ENCODE measurements around the gene CAPSL. TPM values are rescaled to one million over a fixed set of nuclear protein-coding genes. Genes with fewer than 3 reads are reported as not detected.
"Not testable (repeated sequence)": the region's sequence is repeated elsewhere in the genome, so short reads cannot be mapped to it uniquely, and the experiment has no call there.

Gene CAPSL
- total and polyA plus RNA-seq, 4 donors = 2.6 to 24.2 (median 6.6) TPM

- Histone ChIP-seq H3K9me3 (ENCODE audit: control insufficient read depth, insufficient read depth, low read length) (peaks cover 2% of the 10 kb centered on the region), H3K4me1 (ENCODE audit: control insufficient read depth, insufficient read depth, low read length) (no peaks in the 10 kb centered on the region), H3K36me3 (ENCODE audit: control insufficient read depth, insufficient read depth, low read length) (no peaks in the 10 kb centered on the region), H3K4me3 (ENCODE audit: low read depth, low read length) (no peak overlapping the region), H3K27me3 (ENCODE audit: control insufficient read depth, insufficient read depth, low read length) (no peaks in the 10 kb centered on the region), H3K27ac (ENCODE audit: low read depth, low read length) (no peak overlapping the region)
- peak in 1 of 6 donors; percentile 45 for DNase-seq (ENCODE audit: low read depth in 4 of 6, low spot score in 6 of 6)
- 91% methylated on average over 6 of the region's 7 CpGs for WGBS (ENCODE audit: insufficient coverage)
Measured at GRCh38 chr5:35898952-35899660, 39.3 kb downstream of the CAPSL start.

- no peak overlapping the region for H3K27ac ChIP-seq (ENCODE audit: low read depth, low read length)
- no peaks in the 10 kb centered on the region for H3K27me3 ChIP-seq (ENCODE audit: control insufficient read depth, insufficient read depth, low read length)
- WGBS (ENCODE audit: insufficient coverage) = no CpG with 5 or more reads among the region's 5 CpGs
Measured at GRCh38 chr5:35894131-35894530, 44.3 kb downstream of the CAPSL start.

GRCh38 chr5:35892799-35893198 lies 45.6 kb downstream of the CAPSL start:
- H3K27ac ChIP-seq (ENCODE audit: low read depth, low read length); H3K9me3 ChIP-seq (ENCODE audit: control insufficient read depth, insufficient read depth, low read length); H3K27me3 ChIP-seq (ENCODE audit: control insufficient read depth, insufficient read depth, low read length); DNase-seq (ENCODE audit: low read depth in 4 of 6, low spot score in 6 of 6); H3K4me3 ChIP-seq (ENCODE audit: low read depth, low read length); H3K36me3 ChIP-seq (ENCODE audit: control insufficient read depth, insufficient read depth, low read length); H3K4me1 ChIP-seq (ENCODE audit: control insufficient read depth, insufficient read depth, low read length): not testable (repeated sequence)
- WGBS (ENCODE audit: insufficient coverage) = 98% methylated on average over 7 of the region's 23 CpGs

More at GRCh38 chr5:35894131-35894530, 44.3 kb downstream of the CAPSL start:
- no peaks in the 10 kb centered on the region for H3K36me3 ChIP-seq (ENCODE audit: control insufficient read depth, insufficient read depth, low read length)
- no peak for DNase-seq (ENCODE audit: low read depth in 4 of 6, low spot score in 6 of 6)
- no peaks in the 10 kb centered on the region for H3K4me1 ChIP-seq (ENCODE audit: control insufficient read depth, insufficient read depth, low read length)
- H3K9me3 ChIP-seq (ENCODE audit: control insufficient read depth, insufficient read depth, low read length) = peaks cover 1% of the 10 kb centered on the region
- H3K4me3 ChIP-seq (ENCODE audit: low read depth, low read length) = no peak overlapping the region

- Histone ChIP-seq H3K4me1 (ENCODE audit: control insufficient read depth, insufficient read depth, low read length) (no peaks in the 10 kb centered on the region), H3K27me3 (ENCODE audit: control insufficient read depth, insufficient read depth, low read length) (no peaks in the 10 kb centered on the region), H3K27ac (ENCODE audit: low read depth, low read length) (no peak overlapping the region), H3K4me3 (ENCODE audit: low read depth, low read length) (no peak overlapping the region), H3K9me3 (ENCODE audit: control insufficient read depth, insufficient read depth, low read length) (peaks cover 1% of the 10 kb centered on the region), H3K36me3 (ENCODE audit: control insufficient read depth, insufficient read depth, low read length) (no peaks in the 10 kb centered on the region)
- DNase-seq (ENCODE audit: low read depth in 4 of 6, low spot score in 6 of 6) = no peak
- whole genome bisulfite sequencing (ENCODE audit: insufficient coverage) = 77% methylated on average over 2 of the region's 5 CpGs
Measured at GRCh38 chr5:35890021-35891020, 48.1 kb downstream of the CAPSL start.

GRCh38 chr5:35887321-35888100 lies 50.9 kb downstream of the CAPSL start:
- H3K4me1 ChIP-seq (ENCODE audit: control insufficient read depth, insufficient read depth, low read length) = no peaks in the 10 kb centered on the region
- WGBS (ENCODE audit: insufficient coverage) = 50% methylated on average over 2 of the region's 5 CpGs
- DNase-seq (ENCODE audit: low read depth in 4 of 6, low spot score in 6 of 6) = no peak

GRCh38 chr5:35886381-35886780 lies 52.0 kb downstream of the CAPSL start:
- H3K36me3 ChIP-seq (ENCODE audit: control insufficient read depth, insufficient read depth, low read length) = no peaks in the 10 kb centered on the region
- no peaks in the 10 kb centered on the region for H3K27me3 ChIP-seq (ENCODE audit: control insufficient read depth, insufficient read depth, low read length)
- H3K4me3 ChIP-seq (ENCODE audit: low read depth, low read length) = no peak overlapping the region
- no peak overlapping the region for H3K27ac ChIP-seq (ENCODE audit: low read depth, low read length)
- H3K4me1 ChIP-seq (ENCODE audit: control insufficient read depth, insufficient read depth, low read length) = no peaks in the 10 kb centered on the region
- no CpG with 5 or more reads among the region's 3 CpGs for WGBS (ENCODE audit: insufficient coverage)
- H3K9me3 ChIP-seq (ENCODE audit: control insufficient read depth, insufficient read depth, low read length) = peaks cover 1% of the 10 kb centered on the region
- no peak for DNase-seq (ENCODE audit: low read depth in 4 of 6, low spot score in 6 of 6)

More at GRCh38 chr5:35887321-35888100, 50.9 kb downstream of the CAPSL start:
- Histone ChIP-seq H3K4me3 (ENCODE audit: low read depth, low read length) (no peak overlapping the region), H3K27me3 (ENCODE audit: control insufficient read depth, insufficient read depth, low read length) (no peaks in the 10 kb centered on the region), H3K27ac (ENCODE audit: low read depth, low read length) (no peak overlapping the region), H3K9me3 (ENCODE audit: control insufficient read depth, insufficient read depth, low read length) (peaks cover 1% of the 10 kb centered on the region), H3K36me3 (ENCODE audit: control insufficient read depth, insufficient read depth, low read length) (no peaks in the 10 kb centered on the region)

GRCh38 chr5:35884773-35885172 lies 53.6 kb downstream of the CAPSL start:
- H3K27me3 ChIP-seq (ENCODE audit: control insufficient read depth, insufficient read depth, low read length) = no peaks in the 10 kb centered on the region
- no peaks in the 10 kb centered on the region for H3K36me3 ChIP-seq (ENCODE audit: control insufficient read depth, insufficient read depth, low read length)
- no peak for DNase-seq (ENCODE audit: low read depth in 4 of 6, low spot score in 6 of 6)
- H3K4me3 ChIP-seq (ENCODE audit: low read depth, low read length) = no peak overlapping the region
- no peaks in the 10 kb centered on the region for H3K4me1 ChIP-seq (ENCODE audit: control insufficient read depth, insufficient read depth, low read length)
- H3K27ac ChIP-seq (ENCODE audit: low read depth, low read length) = no peak overlapping the region
- no peaks in the 10 kb centered on the region for H3K9me3 ChIP-seq (ENCODE audit: control insufficient read depth, insufficient read depth, low read length)

- no peaks in the 10 kb centered on the region for H3K27me3 ChIP-seq (ENCODE audit: control insufficient read depth, insufficient read depth, low read length)
- whole genome bisulfite sequencing (ENCODE audit: insufficient coverage) = no CpG with 5 or more reads among the region's 1 CpG
- no peaks in the 10 kb centered on the region for H3K4me1 ChIP-seq (ENCODE audit: control insufficient read depth, insufficient read depth, low read length)
- H3K9me3 ChIP-seq (ENCODE audit: control insufficient read depth, insufficient read depth, low read length) = no peaks in the 10 kb centered on the region
- H3K4me3 ChIP-seq (ENCODE audit: low read depth, low read length) = no peak overlapping the region
- DNase-seq (ENCODE audit: low read depth in 4 of 6, low spot score in 6 of 6) = no peak
- no peaks in the 10 kb centered on the region for H3K36me3 ChIP-seq (ENCODE audit: control insufficient read depth, insufficient read depth, low read length)
- H3K27ac ChIP-seq (ENCODE audit: low read depth, low read length) = no peak overlapping the region
Measured at GRCh38 chr5:35884191-35884769, 54.1 kb downstream of the CAPSL start.

GRCh38 chr5:35881758-35882157 lies 56.7 kb downstream of the CAPSL start:
- H3K9me3 ChIP-seq (ENCODE audit: control insufficient read depth, insufficient read depth, low read length) = no peaks in the 10 kb centered on the region
- H3K27ac ChIP-seq (ENCODE audit: low read depth, low read length) = no peak overlapping the region
- H3K27me3 ChIP-seq (ENCODE audit: control insufficient read depth, insufficient read depth, low read length) = no peaks in the 10 kb centered on the region
- 43% methylated on average over 1 of the region's 2 CpGs for WGBS (ENCODE audit: insufficient coverage)
- H3K36me3 ChIP-seq (ENCODE audit: control insufficient read depth, insufficient read depth, low read length) = no peaks in the 10 kb centered on the region
- H3K4me3 ChIP-seq (ENCODE audit: low read depth, low read length) = no peak overlapping the region
- DNase-seq (ENCODE audit: low read depth in 4 of 6, low spot score in 6 of 6) = no peak
- no peaks in the 10 kb centered on the region for H3K4me1 ChIP-seq (ENCODE audit: control insufficient read depth, insufficient read depth, low read length)
